Activated B cell treated with CpG ODN at 0.5 μM for 24 hours (primary cell): ENCODE results near the gene WFDC9. TPM values are rescaled to one million over a fixed set of nuclear protein-coding genes. Genes with fewer than 3 reads are reported as not detected.

Experiments
- ATAC-seq: fragments of 200-7000 bp; cut with Tn5 transposase; one replicate; pipeline ENCODE4 v1.10.0; 2021; ENCODE audit warnings: low read depth, mild to moderate bottlenecking, moderate library complexity
- CTCF ChIA-PET: fragments of 350-600 bp; sonication (Branson Sonifier 250); formaldehyde crosslinking; loops from one replicate; lab custom pipeline; 2021; ENCODE audit warnings: antibody characterized with exemption; lab: Charles Lee
- POLR2A ChIA-PET: fragments of 350-600 bp; sonication (Branson Sonifier 250); formaldehyde crosslinking; loops from one replicate; lab custom pipeline; 2021; ENCODE audit warnings: antibody characterized with exemption; lab: Charles Lee
- DNase-seq: peaks from one replicate; pipeline ENCODE4 v3.0.0; 2022
- H3K27ac Mint-ChIP-seq: one replicate; pipeline ENCODE4 v1.8.0; 2020; ENCODE audit warnings: mixed read lengths
- H3K27me3 Mint-ChIP-seq: one replicate; pipeline ENCODE4 v1.8.0; 2021; ENCODE audit warnings: mixed read lengths
- H3K36me3 Mint-ChIP-seq: one replicate; pipeline ENCODE4 v1.8.0; 2021; ENCODE audit warnings: low read depth, mixed read lengths
- H3K4me1 Mint-ChIP-seq: one replicate; pipeline ENCODE4 v1.8.0; 2021; ENCODE audit warnings: mixed read lengths
- H3K4me3 Mint-ChIP-seq: one replicate; pipeline ENCODE4 v1.8.0; 2020; ENCODE audit warnings: mild to moderate bottlenecking, mixed read lengths
- H3K9me3 Mint-ChIP-seq: one replicate; pipeline ENCODE4 v1.8.0; 2020; ENCODE audit warnings: mixed read lengths
- intact Hi-C: fragments of 100-400 bp; cut with micrococcal nuclease; formaldehyde crosslinking; loops from one replicate; pipeline ENCODE4 v1.15.1; 2024
- total RNA-seq: library from RNA; stranded (reverse); gene quantifications from 2 replicates; pipeline ENCODE4 v1.2.3, GENCODE V29; 2022
- TF ChIP-seq, protein P1 (sequence below): fragments of 200-600 bp; IDR thresholded peaks from one replicate; pipeline ENCODE4 v1.8.0; 2022; ENCODE audit warnings: antibody characterized with exemption, mild to moderate bottlenecking

The WFDC9 gene
- total RNA-seq, 1 donor from 2014 or later: not detected

GRCh38 chr20:45636513-45636912 lies 5.4 kb upstream of the WFDC9 start:
- no peaks in the 10 kb centered on the region for H3K9me3 Mint-ChIP-seq
- CTCF ChIA-PET: no interaction called here
- POLR2A ChIA-PET: no interaction called here

GRCh38 chr20:45630371-45630770 lies 713 bp downstream of the WFDC9 start:
- CTCF ChIA-PET: interaction anchor here (0.9 kb wide), 1 partner anchor 141 kb away, joined by 3 read pairs; no protein-coding TSS in a partner anchor
- DNase-seq (no peak), ATAC-seq (no peak)
- POLR2A ChIA-PET: no interaction called here
- intact Hi-C loops: no loop called here
- H3K4me3 Mint-ChIP-seq: no peak overlapping the region
- H3K9me3 Mint-ChIP-seq: peaks cover 3% of the 10 kb centered on the region
- no peaks in the 10 kb centered on the region for H3K36me3 Mint-ChIP-seq
- peaks cover 3% of the 10 kb centered on the region for H3K4me1 Mint-ChIP-seq
- H3K27me3 Mint-ChIP-seq: peaks cover 21% of the 10 kb centered on the region
- TF ChIP-seq, protein P1, sequence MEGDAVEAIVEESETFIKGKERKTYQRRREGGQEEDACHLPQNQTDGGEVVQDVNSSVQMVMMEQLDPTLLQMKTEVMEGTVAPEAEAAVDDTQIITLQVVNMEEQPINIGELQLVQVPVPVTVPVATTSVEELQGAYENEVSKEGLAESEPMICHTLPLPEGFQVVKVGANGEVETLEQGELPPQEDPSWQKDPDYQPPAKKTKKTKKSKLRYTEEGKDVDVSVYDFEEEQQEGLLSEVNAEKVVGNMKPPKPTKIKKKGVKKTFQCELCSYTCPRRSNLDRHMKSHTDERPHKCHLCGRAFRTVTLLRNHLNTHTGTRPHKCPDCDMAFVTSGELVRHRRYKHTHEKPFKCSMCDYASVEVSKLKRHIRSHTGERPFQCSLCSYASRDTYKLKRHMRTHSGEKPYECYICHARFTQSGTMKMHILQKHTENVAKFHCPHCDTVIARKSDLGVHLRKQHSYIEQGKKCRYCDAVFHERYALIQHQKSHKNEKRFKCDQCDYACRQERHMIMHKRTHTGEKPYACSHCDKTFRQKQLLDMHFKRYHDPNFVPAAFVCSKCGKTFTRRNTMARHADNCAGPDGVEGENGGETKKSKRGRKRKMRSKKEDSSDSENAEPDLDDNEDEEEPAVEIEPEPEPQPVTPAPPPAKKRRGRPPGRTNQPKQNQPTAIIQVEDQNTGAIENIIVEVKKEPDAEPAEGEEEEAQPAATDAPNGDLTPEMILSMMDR: no peak
- no peak overlapping the region for H3K27ac Mint-ChIP-seq

More at GRCh38 chr20:45636513-45636912, 5.4 kb upstream of the WFDC9 start:
- no peak overlapping the region for H3K4me3 Mint-ChIP-seq
- H3K36me3 Mint-ChIP-seq: no peaks in the 10 kb centered on the region
- no peak for DNase-seq
- no peak for ATAC-seq
- H3K27me3 Mint-ChIP-seq: peaks cover 8% of the 10 kb centered on the region
- H3K27ac Mint-ChIP-seq: no peak overlapping the region
- no peaks in the 10 kb centered on the region for H3K4me1 Mint-ChIP-seq
- TF ChIP-seq, protein P1: no peak
- intact Hi-C loops: no loop called here

DNA sequence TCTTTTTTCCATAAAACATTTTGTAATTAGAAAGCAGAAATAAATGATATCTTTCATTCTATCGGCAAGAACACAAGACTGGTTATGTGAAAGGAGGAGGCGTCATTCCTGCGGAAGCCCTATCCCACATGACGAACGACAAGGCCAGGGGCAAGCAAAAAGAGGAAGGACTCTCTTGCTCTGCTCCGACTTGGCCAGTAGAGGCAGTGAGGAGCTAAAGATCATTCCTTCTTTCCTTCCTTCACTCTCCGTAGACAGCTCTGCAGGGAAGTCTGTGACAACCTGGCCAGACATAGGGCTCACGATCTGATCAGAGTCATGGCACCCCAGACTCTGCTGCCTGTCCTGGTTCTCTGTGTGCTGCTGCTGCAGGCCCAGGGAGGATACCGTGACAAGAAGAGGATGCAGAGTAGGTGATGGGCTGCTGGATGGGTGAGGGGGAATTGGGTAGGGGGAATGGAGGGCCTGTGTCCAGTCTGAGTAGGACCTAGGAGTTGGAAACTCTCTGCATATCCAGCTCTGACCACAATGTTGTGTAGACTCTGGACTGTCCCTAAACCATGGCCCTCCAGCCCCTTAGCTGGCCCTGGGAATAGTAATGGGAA lies 1.5 kb downstream of the WFDC9 start, which contains the start of gene WFDC10A:
WFDC10A (plus strand) TSS at position 244 of the 605 bp plus-strand sequence; CDS start at position 319, 75 bp downstream.
- CTCF ChIA-PET: interaction anchor here (0.7 to 1.0 kb wide), 2 partner anchors 70 to 142 kb away, joined by 3 to 4 read pairs; no protein-coding TSS in a partner anchor
- no peak within 1 kb of the TSS for H3K4me3 Mint-ChIP-seq
- no peaks in the 10 kb centered on the region for H3K36me3 Mint-ChIP-seq
- no peak within 1 kb of the TSS for H3K27ac Mint-ChIP-seq
- peaks cover 3% of the 10 kb centered on the region for H3K4me1 Mint-ChIP-seq
- H3K27me3 Mint-ChIP-seq: peaks cover 21% of the 10 kb centered on the region
- DNase-seq (no peak), ATAC-seq (peak; percentile 67)
- TF ChIP-seq, protein P1: peak; percentile 42
- peaks cover 11% of the 10 kb centered on the region for H3K9me3 Mint-ChIP-seq
- POLR2A ChIA-PET: no interaction called here
- intact Hi-C loops: no loop called here

DNA sequence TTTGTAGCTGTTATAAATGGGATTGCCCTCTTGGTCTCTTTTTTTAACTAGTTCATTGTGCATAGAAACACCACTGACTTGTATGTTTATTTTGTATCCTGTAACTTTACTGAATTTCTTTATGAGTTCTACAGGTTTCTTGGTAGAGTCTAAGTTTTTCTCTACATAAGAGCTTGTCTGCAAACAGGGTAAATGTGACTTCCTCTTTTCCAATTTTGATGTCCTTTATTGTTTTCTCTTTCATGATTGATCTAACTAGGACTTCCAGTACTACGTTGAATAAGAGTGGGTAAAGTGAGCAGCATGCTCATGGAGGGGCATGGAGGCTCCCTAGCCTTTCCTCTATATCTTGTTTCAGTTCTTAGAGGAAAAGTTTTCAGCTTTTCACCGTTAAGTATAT lies 4.5 kb downstream of the WFDC9 start:
- Mint-ChIP-seq H3K9me3 (peaks cover 13% of the 10 kb centered on the region), H3K4me3 (no peak overlapping the region), H3K36me3 (no peaks in the 10 kb centered on the region), H3K27ac (no peak overlapping the region), H3K27me3 (peaks cover 23% of the 10 kb centered on the region), H3K4me1 (peaks cover 3% of the 10 kb centered on the region)
- TF ChIP-seq, protein P1: no peak
- no peak for ATAC-seq
- intact Hi-C loops: no loop called here
- POLR2A ChIA-PET: no interaction called here
- no peak for DNase-seq
- CTCF ChIA-PET: interaction anchor here (1.0 kb wide), 1 partner anchor 145 kb away, joined by 3 read pairs; no protein-coding TSS in a partner anchor

DNA sequence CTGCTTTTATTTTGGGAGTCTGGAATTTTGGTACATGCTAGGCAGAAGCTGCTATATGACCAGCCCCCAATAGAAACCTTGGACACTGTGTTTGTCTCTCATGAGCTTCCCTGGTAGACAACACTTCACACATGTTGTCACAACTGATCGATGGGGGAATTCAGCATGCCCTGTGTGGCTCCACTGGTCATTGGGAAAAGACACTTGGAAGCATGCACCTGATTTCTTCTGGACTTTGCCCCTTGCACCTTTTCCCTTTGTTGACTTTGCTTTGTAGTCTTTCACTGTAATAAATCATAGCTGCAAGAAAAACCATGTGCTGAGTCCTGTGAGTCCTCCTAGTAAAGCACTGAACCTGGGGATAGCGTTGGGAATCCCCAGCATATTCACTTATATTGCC lies 9.5 kb downstream of the WFDC9 start:
- ChIA-PET POLR2A (no interaction called here), CTCF (no interaction called here)
- Mint-ChIP-seq H3K4me1 (no peaks in the 10 kb centered on the region), H3K27ac (no peak overlapping the region), H3K4me3 (no peak overlapping the region), H3K27me3 (peaks cover 10% of the 10 kb centered on the region), H3K9me3 (peaks cover 16% of the 10 kb centered on the region), H3K36me3 (no peaks in the 10 kb centered on the region)
- no peak for ATAC-seq
- intact Hi-C loops: no loop called here
- no peak for DNase-seq
- TF ChIP-seq, protein P1: no peak
